HG03571 (cell line): ENCODE data around the gene C8A.

ENCODE experiments used
- ATAC-seq: cut with Tn5 transposase; IDR thresholded peaks from one replicate; pipeline ENCODE4 v1.9.1; 2021; ENCODE audit not compliant: unreplicated experiment

C8A gene

GRCh38 chr1:56924116-56924515, 69.5 kb downstream of the C8A start:
- ATAC-seq: no peak

- ATAC-seq: no peak
These were observed 70.6 kb downstream of the C8A start for GRCh38 chr1:56925193-56925592.

GRCh38 chr1:56927171-56927570, 72.6 kb downstream of the C8A start:
- ATAC-seq: no peak

GRCh38 chr1:56927986-56928385, 73.4 kb downstream of the C8A start:
- no peak for ATAC-seq

- no peak for ATAC-seq
These were observed 74.9 kb downstream of the C8A start for GRCh38 chr1:56929492-56929891.

GRCh38 chr1:56931211-56931610, 76.6 kb downstream of the C8A start:
- no peak for ATAC-seq

- no peak for ATAC-seq
These were observed 77.1 kb downstream of the C8A start for GRCh38 chr1:56931686-56932085.

GRCh38 chr1:56933161-56933560, 78.6 kb downstream of the C8A start:
- ATAC-seq: no peak

GRCh38 chr1:56933606-56934005, 79.0 kb downstream of the C8A start:
- ATAC-seq: no peak

GRCh38 chr1:56934430-56935060, 79.9 kb downstream of the C8A start:
- no peak for ATAC-seq

GRCh38 chr1:56938646-56939045, 84.0 kb downstream of the C8A start:
- ATAC-seq: no peak

- no peak for ATAC-seq
These were observed 84.6 kb downstream of the C8A start for GRCh38 chr1:56939209-56939608.

GRCh38 chr1:56940039-56940438, 85.4 kb downstream of the C8A start:
- ATAC-seq: no peak

GRCh38 chr1:56948403-56949023, 93.9 kb downstream of the C8A start:
- no peak for ATAC-seq

GRCh38 chr1:56952501-56952900, 97.9 kb downstream of the C8A start:
- no peak for ATAC-seq

- no peak for ATAC-seq
These were observed 98.8 kb downstream of the C8A start for GRCh38 chr1:56953386-56953785.

GRCh38 chr1:56954664-56955063, 100.1 kb downstream of the C8A start:
- no peak for ATAC-seq

- no peak for ATAC-seq
These were observed 103.3 kb downstream of the C8A start for GRCh38 chr1:56957931-56958330.

- no peak for ATAC-seq
These were observed 103.9 kb downstream of the C8A start for GRCh38 chr1:56958526-56958925.

- no peak for ATAC-seq
These were observed 106.8 kb downstream of the C8A start for GRCh38 chr1:56961426-56961825.

GRCh38 chr1:56963667-56964066, 109.1 kb downstream of the C8A start:
- ATAC-seq: no peak

GRCh38 chr1:56964349-56965017, 109.9 kb downstream of the C8A start:
- ATAC-seq: no peak
